ENCODE results near the gene NMRAL1. TPM values are rescaled to one million over a fixed set of nuclear protein-coding genes. Genes with fewer than 3 reads are reported as not detected.

NMRAL1 gene
- 10 to 100 TPM; 43.8 to 46.6 TPM for total RNA-seq

DNA sequence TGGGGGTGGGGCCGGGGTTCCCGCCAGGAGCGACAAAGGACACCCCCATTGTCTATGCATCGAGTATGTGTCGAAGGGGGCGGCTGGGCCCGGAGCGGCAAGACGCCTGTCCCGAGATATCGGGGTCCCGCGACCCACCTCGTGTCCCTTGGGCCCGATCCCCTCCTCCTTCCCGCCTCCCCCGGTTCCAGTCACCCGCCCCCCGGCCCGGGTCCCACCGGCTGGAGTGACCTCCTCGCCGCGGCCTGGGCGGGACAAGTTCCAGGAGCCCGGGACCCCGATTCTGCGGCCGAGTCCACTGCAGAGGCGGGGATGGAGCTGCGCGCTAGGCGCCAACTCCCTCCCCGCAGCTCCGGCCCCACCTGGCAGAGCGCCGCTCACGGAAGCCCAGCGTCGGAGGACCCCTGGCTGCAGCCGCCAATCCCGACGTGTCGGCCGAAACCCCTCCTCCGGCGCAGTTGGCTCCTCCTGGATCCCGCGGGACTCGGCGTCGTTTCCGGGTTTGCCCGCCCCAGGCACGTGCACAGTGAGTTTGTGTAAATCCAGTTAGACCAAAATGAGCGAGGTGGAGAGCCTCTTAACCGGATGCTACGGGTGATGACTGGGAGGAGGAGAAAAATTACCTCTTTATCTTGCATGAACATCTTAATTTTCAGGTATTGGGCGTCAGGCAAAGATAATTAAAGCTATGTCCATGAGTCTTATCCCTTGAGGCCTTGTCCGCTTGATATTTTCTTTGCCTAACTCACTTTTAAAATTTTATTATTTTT, at the start of gene NMRAL1:
NMRAL1 (minus strand) TSS at position 434 of the 770 bp plus-strand sequence. CDS start 493 bp downstream, outside the sequence.

DNA sequence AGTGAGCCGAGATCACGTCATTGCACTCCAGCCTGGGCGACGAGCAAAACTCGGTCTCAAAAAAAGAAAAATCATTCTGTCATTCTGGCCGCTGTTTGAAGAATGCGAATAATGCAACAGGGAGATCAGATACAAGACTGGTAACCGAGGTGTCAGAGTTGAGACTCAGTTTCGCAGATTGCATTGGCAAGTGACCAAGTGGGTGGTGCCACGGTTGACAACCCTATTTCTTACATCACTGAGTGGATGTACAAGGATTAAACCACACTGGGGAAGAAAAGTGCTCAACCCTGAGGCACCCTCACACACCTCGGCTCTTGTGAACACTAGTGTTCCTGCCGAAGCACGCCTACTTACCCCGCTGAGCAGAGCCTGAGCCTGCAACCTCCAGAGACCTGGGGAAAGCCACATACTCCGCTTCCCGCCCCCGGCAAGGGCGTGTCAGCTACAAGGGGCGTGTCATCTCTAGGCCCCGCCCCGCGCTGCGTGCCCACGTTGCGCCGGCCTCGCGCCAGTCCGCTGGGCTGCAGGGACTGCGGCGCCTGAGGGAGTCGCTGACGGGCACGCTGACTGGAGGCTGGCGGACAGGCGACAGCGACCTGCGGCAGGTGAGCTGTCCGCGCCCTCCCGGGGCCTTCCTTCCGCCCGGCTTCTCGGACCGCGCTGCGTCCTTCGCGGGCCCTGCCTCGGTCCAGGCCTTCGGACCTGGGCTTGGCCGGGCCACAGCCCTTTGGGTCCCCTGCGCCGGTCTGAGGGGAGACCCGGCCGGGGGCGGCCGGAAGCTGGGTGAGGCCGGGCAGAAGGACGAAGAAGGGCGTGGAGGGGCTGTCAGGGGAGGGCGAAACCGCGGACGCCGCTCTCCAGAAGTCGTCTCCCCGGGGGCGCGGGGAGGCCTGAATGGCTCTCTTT, 1.7 kb upstream of the NMRAL1 start, which contains the start of gene HMOX2:
HMOX2 (plus strand) TSS at position 519 of the 909 bp plus-strand sequence. CDS start 29,127 bp downstream, outside the sequence.

DNA sequence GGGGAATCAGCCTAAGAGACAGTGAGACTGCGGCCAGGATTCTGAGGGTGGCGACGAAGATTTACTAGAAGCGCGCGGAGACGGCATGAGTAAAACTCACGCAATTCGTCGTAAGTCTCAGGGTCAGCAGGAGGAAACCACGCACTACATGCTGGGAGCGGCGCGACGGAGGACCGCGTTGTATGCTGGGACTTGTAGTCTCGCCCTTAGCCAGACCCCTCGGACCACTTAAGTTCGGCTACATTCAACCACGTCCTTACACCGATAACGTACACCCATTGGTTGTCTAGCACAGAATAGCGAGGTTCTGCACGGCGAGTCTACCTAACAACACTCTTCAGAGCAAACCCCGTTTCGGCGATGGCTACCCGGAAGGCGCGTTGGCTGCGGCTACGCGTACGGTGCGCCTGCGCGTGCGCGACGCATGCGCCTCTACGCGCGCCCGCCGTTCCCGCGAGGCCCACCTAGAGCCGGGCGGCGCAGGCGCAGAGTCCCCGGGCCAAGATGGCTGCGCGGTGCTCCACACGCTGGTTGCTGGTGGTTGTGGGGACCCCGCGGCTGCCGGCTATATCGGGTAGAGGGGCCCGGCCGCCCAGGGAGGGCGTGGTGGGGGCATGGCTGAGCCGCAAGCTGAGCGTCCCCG, 48.9 kb downstream of the NMRAL1 start, which contains the start of gene DNAJA3:
DNAJA3 (plus strand) TSS at position 491 of the 643 bp plus-strand sequence; CDS start at position 505, 14 bp downstream.

DNA sequence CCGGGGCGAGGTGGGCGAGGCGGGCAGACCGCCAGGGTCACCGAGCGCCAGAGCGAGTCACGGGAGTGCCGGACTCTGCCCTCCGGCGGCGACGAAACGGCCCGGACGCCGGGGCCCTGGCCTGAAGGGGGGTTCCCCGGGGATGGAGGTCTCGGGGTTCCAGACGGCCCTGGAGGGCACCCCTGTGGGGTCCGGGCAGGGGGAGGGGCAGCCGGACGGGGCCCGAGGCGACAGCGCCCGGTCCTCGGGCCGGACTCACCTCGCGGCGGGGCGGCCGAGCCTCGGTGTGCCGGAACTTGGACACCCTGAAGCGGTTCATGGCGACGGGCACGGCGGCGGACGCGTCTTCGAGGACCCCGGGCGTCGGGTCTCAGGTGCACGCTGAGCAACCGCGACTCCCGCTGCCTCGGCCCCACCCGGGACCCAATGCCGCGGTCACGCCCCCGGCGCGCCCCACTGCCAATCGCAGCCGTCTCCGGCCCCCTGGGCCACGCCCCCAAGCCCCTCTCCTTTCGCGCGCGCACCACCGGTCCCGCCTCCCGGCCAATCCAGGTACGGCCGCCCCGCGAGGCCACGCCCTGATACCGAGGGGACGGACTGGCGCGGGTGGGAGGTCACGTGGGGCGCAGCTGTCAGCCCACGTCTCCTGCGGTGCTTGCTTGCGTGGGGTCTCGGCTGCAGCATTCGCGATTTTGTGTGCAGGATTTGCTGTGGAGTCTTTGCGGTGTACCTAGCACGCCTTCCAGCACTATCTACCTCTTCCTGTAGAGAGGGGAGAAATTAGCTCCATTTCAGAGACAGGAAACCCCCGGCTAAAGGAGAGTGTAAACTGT, 58.0 kb downstream of the NMRAL1 start, which contains the start of gene CORO7:
CORO7 (minus strand) TSS at position 397 of the 833 bp plus-strand sequence; CDS start at position 319, 78 bp downstream.

Other genes with a start within 250 kb of the NMRAL1 start
- not detected for gene SRL, start 232.5 kb downstream of the NMRAL1 start, total RNA-seq
- gene TFAP4, start 201.6 kb downstream of the NMRAL1 start, total RNA-seq = 10 to 100 TPM; 20.1 to 23.5 TPM
- gene GLIS2, start 158.6 kb downstream of the NMRAL1 start, total RNA-seq = under 1 TPM; 0.38 to 0.51 TPM
- gene PAM16, start 123.3 kb downstream of the NMRAL1 start, total RNA-seq = 10 to 100 TPM; 33.6 to 34.8 TPM
- gene VASN, start 102.8 kb downstream of the NMRAL1 start, total RNA-seq = not detected
- gene CORO7, start 58.0 kb downstream of the NMRAL1 start, total RNA-seq = 100 to 1,000 TPM; 195 to 201 TPM
- gene DNAJA3, start 48.8 kb downstream of the NMRAL1 start, total RNA-seq = 10 to 100 TPM; 43.5 to 45.3 TPM
- 10 to 100 TPM; 77.6 to 85.4 TPM for gene HMOX2, start 1.8 kb upstream of the NMRAL1 start, total RNA-seq
- gene CDIP1, start 64.1 kb upstream of the NMRAL1 start, total RNA-seq = 10 to 100 TPM; 33.2 to 33.6 TPM
- gene C16orf96, start 81.7 kb upstream of the NMRAL1 start, total RNA-seq = under 1 TPM; 0.25 to 0.39 TPM
- 10 to 100 TPM; 19.1 to 24.8 TPM for gene UBALD1, start 140.3 kb upstream of the NMRAL1 start, total RNA-seq
- gene MGRN1, start 150.2 kb upstream of the NMRAL1 start, total RNA-seq = 10 to 100 TPM; 72.8 to 73.6 TPM
- gene NUDT16L1, start 218.9 kb upstream of the NMRAL1 start, total RNA-seq = 10 to 100 TPM; 31.7 to 32.8 TPM